OCI-LY3 (cell line): ENCODE measurements around the gene PEX10.

Experiments used
- H2AFZ ChIP-seq: fragments of 200-600, 300-600 bp; shearing (Covaris generic); 2 replicates; pipeline ENCODE4 v1.6.0; 2014; ENCODE audit warnings: antibody characterized with exemption, low read depth, low read length
- H3K27ac ChIP-seq: fragments of 200-600, 300-600 bp; sonication (generic); 2 replicates; pipeline ENCODE4 v1.5.1; 2014; ENCODE audit warnings: mild to moderate bottlenecking, low read length, moderate library complexity, mixed read lengths
- H3K27me3 ChIP-seq: fragments of 200-600, 300-600 bp; sonication (generic); 2 replicates; pipeline ENCODE4 v1.6.1; 2014; ENCODE audit warnings: low read depth, low read length, mixed read lengths
- H3K36me3 ChIP-seq: fragments of 200-600, 300-600 bp; sonication (generic); replicated peaks from 2 replicates; pipeline ENCODE3; 2014; ENCODE audit warnings: low read depth, low read length, mixed read lengths
- H3K4me1 ChIP-seq: fragments of 300-600, 200-600 bp; sonication (generic); 2 replicates; pipeline ENCODE4 v1.6.1; 2014; ENCODE audit warnings: low read length, mixed read lengths
- H3K4me2 ChIP-seq: fragments of 200-600, 300-600 bp; sonication (generic); 2 replicates; pipeline ENCODE4 v1.6.1; 2014; ENCODE audit warnings: low read length, mixed read lengths
- H3K4me3 ChIP-seq: fragments of 300-600, 200-600 bp; sonication (generic); 2 replicates; pipeline ENCODE4 v1.5.1; 2014; ENCODE audit warnings: antibody characterized with exemption, mild to moderate bottlenecking, low read length, moderate library complexity
- H3K79me2 ChIP-seq: fragments of 300-600, 200-600 bp; shearing (Covaris generic); 2 replicates; pipeline ENCODE4 v1.6.1; 2014; ENCODE audit warnings: mild to moderate bottlenecking, low read length, mixed read lengths
- H3K9ac ChIP-seq: fragments of 300-600, 200-600 bp; shearing (Covaris generic); 2 replicates; pipeline ENCODE4 v1.6.0; 2014; ENCODE audit warnings: mild to moderate bottlenecking, low read length, moderate library complexity
- H3K9me3 ChIP-seq: fragments of 200-600, 300-600 bp; shearing (Covaris generic); 2 replicates; pipeline ENCODE4 v1.6.1; 2014; ENCODE audit warnings: low read length, mixed read lengths; ENCODE audit not compliant: insufficient read depth
- H4K20me1 ChIP-seq: fragments of 200-600, 300-600 bp; sonication (generic); 2 replicates; pipeline ENCODE4 v1.6.1; 2016; ENCODE audit warnings: low read length, mixed read lengths; ENCODE audit not compliant: insufficient read depth
- CTCF ChIP-seq: fragments of 200-600, 300-600 bp; sonication (generic); IDR thresholded peaks from 2 replicates; pipeline ENCODE4 v1.5.1; 2014; ENCODE audit warnings: antibody characterized with exemption, low read length, low read depth
- EZH2phosphoT487 ChIP-seq: fragments of 200-600 bp; shearing (Covaris generic); IDR thresholded peaks from 2 replicates; pipeline ENCODE4 v1.6.1; 2018; ENCODE audit warnings: antibody characterized with exemption, mixed run types, low read depth

The PEX10 gene

DNA sequence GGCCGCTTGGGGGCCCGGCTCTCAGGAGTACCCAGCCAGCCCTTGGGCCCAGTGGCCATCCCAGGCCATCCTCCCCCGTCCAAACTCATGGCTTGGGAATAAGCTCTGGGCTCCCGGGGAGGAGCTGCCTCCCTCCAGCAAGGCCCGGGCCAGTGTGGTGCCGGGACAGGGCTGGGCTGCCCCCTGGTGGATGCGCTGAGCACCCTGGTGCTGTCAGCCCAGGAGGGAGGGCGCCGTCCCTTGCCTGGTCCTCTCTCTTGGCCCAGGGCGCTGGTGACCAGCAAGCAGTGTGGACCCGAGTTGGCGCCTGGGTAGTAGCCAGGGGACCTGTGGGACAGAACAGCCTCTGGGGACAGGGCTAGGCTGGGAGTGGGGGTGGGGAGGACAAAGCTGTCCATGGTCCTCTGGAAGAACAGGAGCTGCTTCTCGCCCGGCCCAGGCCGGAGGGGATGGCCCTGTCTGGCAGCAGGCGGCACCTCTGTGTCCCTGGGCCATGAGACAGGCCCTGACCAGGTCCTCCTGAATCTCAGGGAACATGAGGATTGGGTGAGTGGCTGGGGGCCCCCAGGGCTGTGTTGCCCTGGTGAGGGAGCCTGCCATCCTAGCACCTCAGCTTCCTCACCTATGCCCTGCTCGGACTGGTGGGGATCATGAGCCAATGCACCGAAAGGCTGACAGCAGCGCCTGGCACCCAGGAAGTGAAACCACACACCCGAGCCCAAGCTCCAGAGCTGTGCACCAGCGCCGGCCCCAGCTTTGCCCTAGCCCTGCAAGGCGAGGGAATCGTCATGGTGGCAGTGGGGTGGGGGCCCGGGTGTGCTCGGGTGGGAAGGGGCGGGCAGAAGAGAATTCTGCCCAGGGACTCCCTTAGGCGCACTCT, 30.4 kb downstream of the PEX10 start:
- no peaks in the 10 kb centered on the region for H3K36me3 ChIP-seq
- peak overlapping the region; percentile 55 for H3K4me3 ChIP-seq
- H3K4me2 ChIP-seq, result peak overlapping the region; percentile 72
- H3K9ac ChIP-seq, result peak overlapping the region; percentile 53
- no peaks in the 10 kb centered on the region for H3K9me3 ChIP-seq
- no peaks in the 10 kb centered on the region for H3K27me3 ChIP-seq
- TF ChIP-seq CTCF (peak; percentile 84), EZH2phosphoT487 (no peak)
- no peak overlapping the region for H3K27ac ChIP-seq
- no peaks in the 10 kb centered on the region for H3K79me2 ChIP-seq
- H3K4me1 ChIP-seq, result peaks cover 12% of the 10 kb centered on the region
- no peaks in the 10 kb centered on the region for H4K20me1 ChIP-seq
- 0 out of 2 replicates have a peak overlapping the region, but pooled peaks have one; percentile 27 for H2AFZ ChIP-seq

DNA sequence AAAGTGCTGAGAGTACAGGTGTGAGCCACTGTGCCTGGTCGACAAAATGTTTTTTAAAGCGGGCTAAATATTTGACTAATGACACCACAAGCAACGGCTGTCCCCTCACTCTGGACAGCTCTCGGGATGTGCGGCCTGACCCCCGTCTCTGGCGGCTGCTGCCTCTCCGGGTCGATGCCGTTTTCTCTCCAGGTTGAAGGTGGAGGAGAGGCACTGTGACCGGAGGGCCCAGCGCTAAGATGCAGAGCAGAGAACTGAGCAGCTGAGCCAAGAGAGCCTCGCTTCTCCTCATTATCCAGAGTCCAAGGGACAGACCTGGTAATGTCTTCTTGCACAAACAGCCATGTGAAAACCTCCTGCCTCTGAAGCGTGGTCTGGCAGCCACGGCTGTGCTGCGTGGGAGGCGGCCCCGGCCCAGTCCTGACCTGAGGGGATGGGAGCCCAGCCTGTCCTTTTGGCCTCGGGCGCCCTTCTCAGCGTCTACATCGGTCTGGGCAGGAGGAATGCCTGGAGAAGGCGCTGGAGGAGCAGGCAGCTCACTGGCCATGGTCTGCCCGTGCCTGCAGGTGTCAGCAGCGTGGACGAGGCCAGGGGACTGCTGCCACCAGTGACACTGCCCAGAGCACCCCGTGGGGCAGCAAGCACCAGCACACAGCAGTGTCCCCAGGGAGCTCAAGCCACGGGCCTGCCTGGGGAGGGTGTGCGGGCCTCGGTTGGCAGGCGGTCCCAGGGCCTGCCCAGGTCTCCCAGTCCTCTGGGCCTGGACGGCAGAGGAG, 31.4 kb downstream of the PEX10 start:
- no peak overlapping the region for H2AFZ ChIP-seq
- TF ChIP-seq CTCF, result no peak
- TF ChIP-seq EZH2phosphoT487, result no peak
- H3K36me3 ChIP-seq, result no peaks in the 10 kb centered on the region
- no peak overlapping the region for H3K4me3 ChIP-seq
- no peak overlapping the region for H3K9ac ChIP-seq
- H3K27ac ChIP-seq, result no peak overlapping the region
- H3K4me1 ChIP-seq, result peaks cover 12% of the 10 kb centered on the region
- H3K79me2 ChIP-seq, result no peaks in the 10 kb centered on the region
- H4K20me1 ChIP-seq, result no peaks in the 10 kb centered on the region
- H3K27me3 ChIP-seq, result no peaks in the 10 kb centered on the region
- no peaks in the 10 kb centered on the region for H3K9me3 ChIP-seq
- H3K4me2 ChIP-seq, result no peak overlapping the region

- TF ChIP-seq EZH2phosphoT487, result no peak
- TF ChIP-seq CTCF, result no peak
Observed at GRCh38 chr1:2379733-2380404, 32.5 kb downstream of the PEX10 start.

More at GRCh38 chr1:2379733-2380404, 32.5 kb downstream of the PEX10 start:
- H2AFZ ChIP-seq, result no peak overlapping the region
- no peaks in the 10 kb centered on the region for H4K20me1 ChIP-seq
- H3K9me3 ChIP-seq, result no peaks in the 10 kb centered on the region
- peaks cover 6% of the 10 kb centered on the region; the same call in 1 of the 2 replicates for H3K27me3 ChIP-seq
- H3K36me3 ChIP-seq, result no peaks in the 10 kb centered on the region
- H3K4me2 ChIP-seq, result no peak overlapping the region
- H3K27ac ChIP-seq, result no peak overlapping the region
- H3K9ac ChIP-seq, result no peak overlapping the region
- peaks cover 12% of the 10 kb centered on the region for H3K4me1 ChIP-seq
- no peak overlapping the region for H3K4me3 ChIP-seq
- H3K79me2 ChIP-seq, result no peaks in the 10 kb centered on the region
